Endothelial cell of umbilical vein (primary cell): ENCODE results near the gene SRGAP2.
"Not testable (repeated sequence)": the region's sequence is repeated elsewhere in the genome, so short reads cannot be mapped to it uniquely, and the experiment has no call there.

Experiments
- CTCF ChIP-seq, 2 donors: IDR thresholded peaks; 1 replicate in 1 of 2; 2 replicates in 1 of 2; pipeline ENCODE4 v1.5.1; 2011; ENCODE audit warnings: low read length in 2 of 2, mild to moderate bottlenecking in 2 of 2, moderate library complexity in 2 of 2, control low read depth in 1 of 2, inconsistent platforms in 1 of 2, low read depth in 1 of 2; ENCODE audit not compliant: insufficient read depth in 1 of 2; ENCODE audit errors: extremely low read depth in 1 of 2
- EZH2 ChIP-seq: IDR thresholded peaks from 2 replicates; pipeline ENCODE4 v1.6.1; 2012; ENCODE audit warnings: borderline replicate concordance, low read depth, mild to moderate bottlenecking, moderate library complexity, low read length, inconsistent platforms; ENCODE audit not compliant: severe bottlenecking
- FOS ChIP-seq: IDR thresholded peaks from 2 replicates; pipeline ENCODE4 v1.6.1; 2011; ENCODE audit warnings: mild to moderate bottlenecking, low read length, moderate library complexity, borderline replicate concordance; ENCODE audit not compliant: insufficient read depth
- GATA2 ChIP-seq: IDR thresholded peaks from 2 replicates; pipeline ENCODE4 v1.7.0; 2011; ENCODE audit warnings: low read depth, mild to moderate bottlenecking, moderate library complexity, mixed read lengths, low read length; ENCODE audit not compliant: insufficient read length, insufficient read depth
- JUN ChIP-seq: IDR thresholded peaks from 2 replicates; pipeline ENCODE4 v1.6.1; 2011; ENCODE audit warnings: borderline replicate concordance, low read depth; ENCODE audit not compliant: insufficient read length, insufficient read depth
- MAX ChIP-seq: IDR thresholded peaks from 2 replicates; pipeline ENCODE4 v1.6.1; 2011; ENCODE audit not compliant: insufficient read depth, insufficient read length
- MYC ChIP-seq: IDR thresholded peaks from one replicate; pipeline ENCODE4 v1.6.1; 2011; ENCODE audit warnings: mild to moderate bottlenecking, low read depth, low read length
- POLR2A ChIP-seq: IDR thresholded peaks from 2 replicates; pipeline ENCODE4 v1.6.1; 2012; ENCODE audit warnings: low read depth, mild to moderate bottlenecking, control low read depth, low read length
- POLR2AphosphoS5 ChIP-seq: IDR thresholded peaks from 2 replicates; pipeline ENCODE4 v1.6.1; 2012; ENCODE audit warnings: low read depth, mild to moderate bottlenecking, control low read depth, low read length, moderate library complexity; ENCODE audit not compliant: insufficient read depth

- not testable (repeated sequence) for TF ChIP-seq EZH2; POLR2A; POLR2AphosphoS5; CTCF (IDR thresholded peaks at IDR 0.05; ENCODE audit: extremely low read depth in 1 of 2, insufficient read depth in 1 of 2, low read depth in 1 of 2, low read length in 2 of 2); JUN; MAX; GATA2; MYC; FOS
Measured at GRCh38 chr1:206173110-206173719, 30.1 kb upstream of the SRGAP2 start.
